Measurements from ENCODE around the gene LAMA3.
A peak's percentile ranks its signal among the peaks of the same experiment; 100 is the strongest.

The LAMA3 gene

DNA sequence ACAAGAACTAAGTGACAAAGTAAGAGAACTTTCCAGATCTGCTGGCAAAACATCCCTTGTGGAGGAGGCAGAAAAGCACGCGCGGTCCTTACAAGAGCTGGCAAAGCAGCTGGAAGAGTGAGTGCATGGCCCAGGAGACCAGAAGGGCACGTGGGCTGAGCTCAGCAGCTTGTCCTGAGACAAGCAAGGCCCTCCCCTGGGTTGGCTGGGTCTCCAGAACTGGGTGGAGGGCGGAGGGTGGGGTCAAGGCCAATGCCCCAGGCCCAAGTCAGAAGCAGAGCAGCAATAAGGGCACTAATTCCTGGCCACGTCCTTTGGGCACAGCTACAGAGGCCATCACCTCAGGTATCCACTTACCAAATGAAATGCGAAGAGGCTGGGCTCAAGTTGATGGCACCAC, 214.7 kb downstream of the LAMA3 start:
- DNase-seq (ENCODE audit: low read depth), result no peak

- no peak for DNase-seq (ENCODE audit: low read depth)
These were observed 217.4 kb downstream of the LAMA3 start for GRCh38 chr18:23906658-23907057.

GRCh38 chr18:23908827-23909226, 219.6 kb downstream of the LAMA3 start:
- no peak for DNase-seq (ENCODE audit: low read depth)

DNA sequence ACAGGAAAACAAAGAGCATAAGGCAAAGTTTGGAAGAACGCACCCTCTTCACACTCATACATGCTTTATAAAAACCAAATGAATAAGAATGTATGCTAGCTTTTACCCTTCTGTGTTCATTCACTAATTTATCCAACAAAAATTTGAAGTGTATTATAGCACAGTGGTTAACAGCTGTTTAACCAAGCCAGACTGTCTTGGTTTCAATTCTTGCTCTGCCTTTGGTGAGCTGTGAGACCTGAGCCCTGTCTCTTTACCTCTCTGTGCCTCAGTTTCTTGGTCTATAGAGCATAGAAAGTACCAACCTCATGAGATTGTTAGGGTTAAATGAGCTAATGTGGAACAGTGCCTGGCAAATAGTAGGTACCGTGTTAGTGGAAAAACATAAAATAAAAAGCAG, 220.8 kb downstream of the LAMA3 start:
- DNase-seq (ENCODE audit: low read depth), result no peak

DNA sequence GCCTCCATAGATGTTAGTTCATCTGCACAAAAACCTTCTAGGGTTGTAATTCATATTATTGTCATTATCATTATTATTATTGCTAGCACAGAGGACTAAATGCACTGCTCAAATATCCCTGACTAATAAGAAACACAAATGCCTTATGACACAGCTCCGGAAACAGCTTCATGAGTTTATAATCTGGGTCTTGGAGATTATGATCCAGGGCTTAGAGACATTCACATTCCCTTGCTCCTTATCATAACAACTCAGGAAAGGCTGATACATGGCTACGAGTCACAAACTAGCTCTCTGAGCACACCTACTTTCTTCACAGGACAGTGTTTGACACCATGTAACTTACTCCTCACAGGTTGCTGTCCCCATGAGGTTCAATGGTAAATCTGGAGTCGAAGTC, 223.1 kb downstream of the LAMA3 start:
- no peak for DNase-seq (ENCODE audit: low read depth)

GRCh38 chr18:23916338-23916737, 227.1 kb downstream of the LAMA3 start:
- DNase-seq (ENCODE audit: low read depth), result no peak

GRCh38 chr18:23918395-23919032, 229.3 kb downstream of the LAMA3 start:
- DNase-seq (ENCODE audit: low read depth), result peak; percentile 60

- no peak for DNase-seq (ENCODE audit: low read depth)
These were observed 230.8 kb downstream of the LAMA3 start for GRCh38 chr18:23920054-23920453.

DNA sequence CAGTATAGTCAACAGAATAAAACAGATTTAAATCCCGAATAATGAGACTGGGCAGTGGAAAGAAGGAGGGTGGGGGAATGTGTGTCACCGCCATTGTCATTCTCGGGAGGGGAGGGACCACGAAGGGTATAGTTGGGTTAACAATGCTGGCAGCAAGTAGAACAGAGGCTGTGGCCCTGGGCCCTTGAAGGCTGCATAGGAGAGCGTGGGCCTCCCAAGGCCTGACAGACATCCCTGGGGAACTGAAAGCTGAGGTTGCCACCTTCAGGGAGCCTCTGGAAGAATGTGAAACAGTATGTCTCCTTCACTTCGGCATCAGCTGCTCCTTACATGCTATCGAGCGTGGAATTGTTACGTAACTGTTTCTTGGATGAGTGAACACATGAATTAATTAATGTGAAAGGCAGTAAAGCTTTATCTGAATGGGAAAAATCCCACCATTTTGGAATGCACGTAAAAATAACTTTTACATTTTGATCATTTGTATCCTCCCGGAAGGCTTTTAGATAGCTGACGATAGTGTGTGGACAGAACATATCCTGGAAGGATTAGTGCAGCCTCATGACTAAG, 232.5 kb downstream of the LAMA3 start:
- DNase-seq (ENCODE audit: low read depth), result no peak

DNA sequence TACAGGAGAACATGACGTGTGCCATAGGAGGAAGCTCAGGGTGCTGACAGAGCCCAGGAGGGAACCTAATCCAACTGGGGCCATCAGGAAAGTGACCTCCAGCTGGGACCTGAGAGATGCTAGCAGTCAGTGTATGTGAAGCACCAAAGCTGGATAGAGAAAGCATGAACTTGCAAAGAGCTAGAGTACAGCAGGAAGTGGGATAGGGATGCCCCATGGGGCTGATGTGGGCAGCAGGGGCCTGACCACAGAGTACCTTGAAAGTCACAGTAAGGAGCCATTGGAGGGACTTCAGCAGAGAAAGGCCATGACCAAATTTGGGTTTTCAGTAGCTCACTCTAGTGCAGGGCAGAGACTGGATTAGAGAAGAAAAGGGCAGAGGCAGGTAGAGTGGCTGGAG, 233.7 kb downstream of the LAMA3 start:
- no peak for DNase-seq (ENCODE audit: low read depth)

- DNase-seq (ENCODE audit: low read depth), result no peak
These were observed 235.6 kb downstream of the LAMA3 start for GRCh38 chr18:23924813-23925212.

- DNase-seq (ENCODE audit: low read depth), result no peak
These were observed 237.3 kb downstream of the LAMA3 start for GRCh38 chr18:23926571-23926970.

GRCh38 chr18:23927821-23928746, 238.8 kb downstream of the LAMA3 start:
- no peak for DNase-seq (ENCODE audit: low read depth)

- no peak for DNase-seq (ENCODE audit: low read depth)
These were observed 240.2 kb downstream of the LAMA3 start for GRCh38 chr18:23929362-23929930.

DNA sequence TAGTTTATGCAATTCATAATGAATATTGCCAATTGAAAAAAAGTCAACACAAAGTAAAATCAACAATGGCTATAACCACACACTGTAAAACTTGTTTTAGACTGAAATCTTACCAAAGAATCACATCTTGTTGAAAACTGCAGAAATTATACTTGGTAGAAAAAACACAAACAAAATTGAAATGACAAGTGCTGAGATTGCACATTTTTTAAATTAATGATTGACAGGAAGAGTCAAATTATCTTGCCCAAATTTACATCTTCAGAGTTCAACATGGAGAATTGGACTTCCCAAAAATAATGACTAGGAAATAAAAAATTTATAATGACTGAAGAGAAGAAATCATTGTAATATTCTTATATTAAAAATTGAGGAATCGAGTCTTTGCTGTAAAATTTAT, 240.7 kb downstream of the LAMA3 start:
- no peak for DNase-seq (ENCODE audit: low read depth)

GRCh38 chr18:23932385-23933067, 243.3 kb downstream of the LAMA3 start:
- DNase-seq (ENCODE audit: low read depth), result no peak

DNA sequence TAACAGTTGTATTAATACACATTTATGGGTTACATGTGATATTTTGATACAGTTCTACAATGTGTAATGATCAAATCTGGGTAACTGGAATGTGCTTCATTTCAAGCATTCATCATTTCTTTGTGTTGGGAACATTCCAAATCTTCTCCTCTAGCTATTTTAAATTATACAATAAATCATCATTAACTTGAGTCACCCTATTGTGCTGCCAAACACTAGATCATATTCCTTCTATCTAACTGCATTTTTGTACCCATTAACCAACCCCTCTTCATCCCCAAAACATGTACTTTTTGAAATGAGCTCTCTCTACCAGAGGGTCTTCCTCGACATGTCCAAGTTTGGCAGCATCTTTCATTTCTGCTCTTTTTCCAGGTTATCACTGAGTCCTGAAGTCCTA, 244.2 kb downstream of the LAMA3 start:
- no peak for DNase-seq (ENCODE audit: low read depth)

GRCh38 chr18:23934252-23934651, 245.0 kb downstream of the LAMA3 start:
- DNase-seq (ENCODE audit: low read depth), result no peak

DNA sequence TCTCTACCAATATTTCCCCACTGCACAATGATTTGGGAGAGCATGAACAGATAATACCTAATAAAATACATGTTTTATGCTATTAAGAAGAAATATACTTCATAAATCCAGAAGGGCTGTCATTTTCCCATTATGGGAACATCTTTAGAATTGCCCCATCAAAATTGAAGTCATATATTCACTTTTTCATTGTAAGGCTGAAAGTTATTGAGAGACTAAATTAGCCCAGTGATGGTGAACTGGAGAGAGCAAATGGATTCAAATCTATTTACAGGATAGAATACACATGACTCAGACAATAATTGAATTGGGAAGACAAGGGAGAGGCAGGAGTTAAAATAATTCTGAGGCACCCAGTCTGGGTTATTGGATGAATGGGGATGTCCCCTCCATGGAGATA, 245.6 kb downstream of the LAMA3 start:
- no peak for DNase-seq (ENCODE audit: low read depth)

DNA sequence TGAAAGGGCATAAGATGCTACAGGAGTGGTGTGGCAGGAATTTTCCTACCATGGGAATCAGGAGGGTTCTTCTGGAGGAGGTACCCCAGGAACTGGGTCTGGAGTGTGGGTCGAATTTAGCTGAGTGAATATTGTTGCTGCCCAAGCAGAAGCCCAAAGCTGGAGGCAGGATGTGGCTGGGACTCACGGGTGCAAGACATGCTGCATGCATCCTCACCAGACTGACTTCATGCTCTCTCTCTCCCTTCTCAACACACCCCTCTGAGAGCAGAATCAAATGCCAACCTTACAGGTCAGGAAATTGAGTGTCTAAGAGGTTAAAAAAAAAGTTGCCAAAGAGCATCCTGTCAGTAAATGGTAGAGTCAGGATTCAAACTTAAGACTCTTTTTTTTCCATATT, 246.6 kb downstream of the LAMA3 start:
- DNase-seq (ENCODE audit: low read depth), result no peak

- no peak for DNase-seq (ENCODE audit: low read depth)
These were observed 247.2 kb downstream of the LAMA3 start for GRCh38 chr18:23936381-23936958.

Data from stimulated activated CD8-positive, alpha-beta memory T cell treated with anti-CD3 and anti-CD28 coated beads, Interleukin-12 subunit alpha, Interleukin-12 subunit beta, amount 100 ng/mL, for 4 hours (primary cell).